Endodermal cell (in vitro differentiated cells): Measurements from ENCODE around the gene TAF7. TPM values are rescaled to one million over a fixed set of nuclear protein-coding genes. Genes with fewer than 3 reads are reported as not detected.

Experiments used
- DNase-seq: peaks from one replicate; pipeline ENCODE4 v3.0.0-alpha.2; 2017
- H3K27ac ChIP-seq: 2 replicates; pipeline ENCODE4 v1.5.1; 2013; ENCODE audit warnings: mild to moderate bottlenecking, low read depth, low read length, moderate library complexity
- H3K27me3 ChIP-seq: 2 replicates; pipeline ENCODE4 v1.6.1; 2013; ENCODE audit warnings: mild to moderate bottlenecking, low read length, moderate library complexity; ENCODE audit not compliant: insufficient read depth, control insufficient read depth, poor library complexity, severe bottlenecking
- H3K36me3 ChIP-seq: 2 replicates; pipeline ENCODE4 v1.7.0; 2013; ENCODE audit warnings: mild to moderate bottlenecking, low read length, moderate library complexity; ENCODE audit not compliant: control insufficient read depth, insufficient read depth
- H3K4me1 ChIP-seq: one replicate; pipeline ENCODE4 v1.7.0; 2013; ENCODE audit warnings: low read length; ENCODE audit not compliant: control insufficient read depth, insufficient read depth
- H3K4me3 ChIP-seq: 2 replicates; pipeline ENCODE4 v1.5.1; 2013; ENCODE audit warnings: mild to moderate bottlenecking, low read length, moderate library complexity
- H3K9ac ChIP-seq: 2 replicates; pipeline ENCODE4 v1.6.1; 2013; ENCODE audit warnings: mild to moderate bottlenecking, low read length, moderate library complexity; ENCODE audit not compliant: poor library complexity, severe bottlenecking; ENCODE audit errors: extremely low read depth
- H3K9me3 ChIP-seq: 2 replicates; pipeline ENCODE4 v1.6.1; 2013; ENCODE audit warnings: mild to moderate bottlenecking, low read length, moderate library complexity; ENCODE audit not compliant: control insufficient read depth
- H3K27ac Mint-ChIP-seq: 2 replicates; pipeline ENCODE4 v1.8.0; 2020; ENCODE audit warnings: mixed read lengths
- H3K27me3 Mint-ChIP-seq: 2 replicates; pipeline ENCODE4 v1.8.0; 2021; ENCODE audit warnings: mild to moderate bottlenecking, mixed read lengths; ENCODE audit not compliant: insufficient read depth
- H3K36me3 Mint-ChIP-seq: 2 replicates; pipeline ENCODE4 v1.8.0; 2020; ENCODE audit warnings: low read depth, mixed read lengths
- H3K4me1 Mint-ChIP-seq: 2 replicates; pipeline ENCODE4 v1.8.0; 2020; ENCODE audit warnings: mixed read lengths
- H3K4me3 Mint-ChIP-seq: 2 replicates; pipeline ENCODE4 v1.8.0; 2020; ENCODE audit warnings: mild to moderate bottlenecking, moderate library complexity, mixed read lengths
- H3K9me3 Mint-ChIP-seq: 2 replicates; pipeline ENCODE4 v1.8.0; 2020; ENCODE audit warnings: mild to moderate bottlenecking, mixed read lengths
- CTCF ChIP-seq: fragments of 200-600 bp; sonication (generic); conservative IDR thresholded peaks from 2 replicates; pipeline ENCODE4 v1.5.0; 2021; ENCODE audit warnings: antibody characterized with exemption, mild to moderate bottlenecking
- WGBS, 2 experiments: methylation state at CpG; one replicate each; pipeline versions ENCODE4 v1.1.5 to v1.1.7; 2013; ENCODE audit warnings: missing lambda C conversion rate in 2 of 2, mixed read lengths in 1 of 2; ENCODE audit not compliant: insufficient coverage in 1 of 2, insufficient read length in 1 of 2; 5-methylcytosine and 5-hydroxymethylcytosine counted together
- total RNA-seq, 2 donors: library from RNA; stranded (reverse); fragmentation: NEBNext Ultra II Directional in 1 of 2; extraction: Animal tissue kit (Norgen Biotek cat#: 25700) in 1 of 2; gene quantifications; 2 replicates in 1 of 2; 3 replicates in 1 of 2; pipeline ENCODE4 v1.2.1, GENCODE V29; 2021

Gene TAF7
- total RNA-seq, 2 donors from 2014 or later, result 85.4 to 99.0 TPM

GRCh38 chr5:141363952-141364660 is 43.5 kb upstream of the TAF7 start, which contains the start of gene PCDHGA5:
Gene PCDHGA5, plus strand, starts transcription at chr5:141364162. Its CDS starts 169 bp downstream, at chr5:141364331.
- H3K36me3 ChIP-seq, result no peaks in the 10 kb centered on the region
- no peak within 1 kb of the TSS for H3K9ac ChIP-seq
- no peaks in the 10 kb centered on the region for H3K27me3 ChIP-seq
- peaks cover 47% of the 10 kb centered on the region for H3K9me3 ChIP-seq
- no peak for DNase-seq
- Mint-ChIP-seq H3K27ac (no peak within 1 kb of the TSS), H3K9me3 (peaks cover 68% of the 10 kb centered on the region), H3K36me3 (peaks cover 50% of the 10 kb centered on the region), H3K4me3 (no peak within 1 kb of the TSS), H3K4me1 (no peaks in the 10 kb centered on the region), H3K27me3 (no peaks in the 10 kb centered on the region)
- no peaks in the 10 kb centered on the region for H3K4me1 ChIP-seq
- H3K4me3 ChIP-seq, result no peak within 1 kb of the TSS
- H3K27ac ChIP-seq, result no peak within 1 kb of the TSS
- no peak for TF ChIP-seq CTCF
- 96% methylated on average over 28 to 33 of the region's 34 CpGs for WGBS, 2 experiments

- H3K9me3 Mint-ChIP-seq, result peaks cover 73% of the 10 kb centered on the region
- H3K9me3 ChIP-seq, result peaks cover 57% of the 10 kb centered on the region
- H3K4me1 ChIP-seq, result no peaks in the 10 kb centered on the region
- no peak overlapping the region for H3K27ac Mint-ChIP-seq
- no peak for TF ChIP-seq CTCF
- H3K27me3 Mint-ChIP-seq, result no peaks in the 10 kb centered on the region
- H3K9ac ChIP-seq, result no peak overlapping the region
- no peaks in the 10 kb centered on the region for H3K36me3 ChIP-seq
- H3K36me3 Mint-ChIP-seq, result peaks cover 51% of the 10 kb centered on the region
- no peak overlapping the region for H3K4me3 Mint-ChIP-seq
- H3K27me3 ChIP-seq, result no peaks in the 10 kb centered on the region
- no peak overlapping the region for H3K4me3 ChIP-seq
- no peak for DNase-seq
- no peak overlapping the region for H3K27ac ChIP-seq
- H3K4me1 Mint-ChIP-seq, result no peaks in the 10 kb centered on the region
Observed at GRCh38 chr5:141362719-141363118, 42.1 kb upstream of the TAF7 start.

- Mint-ChIP-seq H3K27ac (no peak overlapping the region), H3K27me3 (no peaks in the 10 kb centered on the region), H3K4me3 (no peak overlapping the region), H3K9me3 (peaks cover 78% of the 10 kb centered on the region), H3K36me3 (peaks cover 58% of the 10 kb centered on the region), H3K4me1 (no peaks in the 10 kb centered on the region)
- H3K27me3 ChIP-seq, result no peaks in the 10 kb centered on the region
- 89 to 95% methylated on average over 14 to 15 of the region's 15 CpGs for WGBS, 2 experiments
- H3K27ac ChIP-seq, result no peak overlapping the region
- no peak overlapping the region for H3K9ac ChIP-seq
- no peak overlapping the region for H3K4me3 ChIP-seq
- no peaks in the 10 kb centered on the region for H3K4me1 ChIP-seq
- TF ChIP-seq CTCF, result no peak
- peaks cover 59% of the 10 kb centered on the region for H3K9me3 ChIP-seq
- no peak for DNase-seq
- no peaks in the 10 kb centered on the region for H3K36me3 ChIP-seq
Observed at GRCh38 chr5:141360685-141361084, 40.1 kb upstream of the TAF7 start.
